Epithelial cell of proximal tubule (primary cell): Measurements from ENCODE around the gene LAMC2. TPM values are rescaled to one million over a fixed set of nuclear protein-coding genes. Genes with fewer than 3 reads are reported as not detected.

Experiments used
- DNase-seq: peaks from one replicate; pipeline ENCODE4 v3.0.0-alpha.2; 2011; ENCODE audit warnings: low read depth
- H3K4me3 ChIP-seq: 2 replicates; pipeline ENCODE4 v1.5.1; 2011; ENCODE audit warnings: low read depth, mild to moderate bottlenecking, low read length
- CTCF ChIP-seq: conservative IDR thresholded peaks from 2 replicates; pipeline ENCODE4 v1.5.1; 2012; ENCODE audit warnings: low read depth, mild to moderate bottlenecking, low read length
- total RNA-seq: library from RNA; depleted of rRNA; stranded (reverse); fragments of >200 nt; gene quantifications from 2 replicates; pipeline ENCODE4 v1.2.3, GENCODE V29; 2015

Gene LAMC2
- total RNA-seq, 1 donor from 2014 or later, result 382 TPM

DNA sequence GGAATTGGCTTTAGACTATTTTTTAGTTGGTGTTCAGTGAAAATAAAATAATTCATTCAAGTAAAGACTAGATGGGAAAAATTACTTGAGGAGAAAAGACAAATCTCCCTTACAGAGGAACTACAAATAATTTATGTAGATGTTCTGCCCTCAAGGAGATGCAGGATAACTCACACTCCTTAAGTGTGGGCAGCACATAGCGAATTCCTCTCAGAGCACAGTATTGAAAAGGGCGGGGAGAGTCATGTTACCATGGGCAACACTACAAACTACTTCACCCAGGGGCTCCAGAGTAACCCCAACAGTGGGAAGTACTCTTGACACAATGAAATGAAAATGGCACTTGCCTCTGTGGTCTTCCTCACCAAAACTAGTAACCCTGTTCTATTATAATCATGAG is 20.6 kb upstream of the LAMC2 start:
- no peak for TF ChIP-seq CTCF
- DNase-seq, result no peak
- H3K4me3 ChIP-seq, result no peak overlapping the region

DNA sequence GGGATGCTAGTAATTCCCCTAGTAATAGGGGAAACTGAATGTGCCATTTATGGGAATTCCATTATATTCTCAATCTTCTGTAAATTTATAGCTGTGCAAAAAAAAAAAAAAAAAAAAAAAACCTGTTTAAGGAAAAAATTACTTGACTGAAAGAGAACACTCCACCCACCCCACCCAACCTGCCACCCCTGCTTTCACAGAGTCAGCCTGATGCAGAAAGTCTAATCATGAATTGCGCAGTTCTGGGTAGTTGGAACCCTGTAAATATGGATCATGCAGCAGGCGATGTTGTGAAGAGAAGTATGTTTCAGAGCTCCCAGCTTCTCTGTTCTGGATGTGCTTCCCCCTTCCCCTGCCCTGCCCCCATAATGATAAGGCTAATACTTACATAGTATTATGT is 19.6 kb upstream of the LAMC2 start:
- TF ChIP-seq CTCF, result no peak
- no peak for DNase-seq
- H3K4me3 ChIP-seq, result no peak overlapping the region

- TF ChIP-seq CTCF, result no peak
- no peak overlapping the region for H3K4me3 ChIP-seq
- no peak for DNase-seq
These were observed 18.4 kb upstream of the LAMC2 start for GRCh38 chr1:183167676-183168075.

DNA sequence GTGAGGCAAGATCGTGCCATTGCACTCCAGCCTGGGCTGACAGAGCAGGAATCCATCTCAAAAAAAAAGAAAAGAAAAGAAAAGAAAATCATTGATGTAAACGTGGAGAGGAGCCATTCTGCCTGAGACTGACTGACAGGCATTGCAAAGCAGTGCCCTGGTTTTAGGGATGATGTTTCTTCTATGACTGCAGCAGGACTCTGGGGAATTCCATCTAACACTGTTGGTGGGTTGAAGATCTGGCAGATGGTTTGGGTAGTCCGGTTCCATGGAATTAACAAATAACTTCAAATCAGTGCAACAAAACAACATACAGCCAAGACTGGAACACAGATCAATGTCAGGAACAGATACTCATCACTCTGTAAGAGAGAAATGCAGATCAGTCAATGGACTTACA is 17.8 kb upstream of the LAMC2 start:
- no peak for DNase-seq
- H3K4me3 ChIP-seq, result no peak overlapping the region
- TF ChIP-seq CTCF, result no peak

DNA sequence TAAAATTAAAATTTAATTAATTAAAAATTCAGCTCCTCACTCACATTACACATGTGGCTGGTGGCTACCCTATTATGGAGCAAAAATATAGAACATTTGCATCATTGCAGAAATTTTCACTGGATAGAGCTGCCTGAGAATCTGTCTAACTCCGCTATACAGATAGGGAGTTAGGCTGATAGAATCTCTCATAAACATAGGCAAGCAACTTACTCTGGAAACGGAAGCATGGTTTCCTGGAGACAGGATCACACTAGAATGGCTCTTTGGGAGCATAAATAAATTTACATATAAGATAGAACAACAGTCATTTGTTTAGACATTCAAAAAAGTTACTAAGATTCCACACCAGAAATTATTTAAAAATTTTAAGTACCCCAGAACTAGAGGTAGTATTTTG is 12.2 kb upstream of the LAMC2 start:
- no peak for DNase-seq
- H3K4me3 ChIP-seq, result no peak overlapping the region
- no peak for TF ChIP-seq CTCF

- no peak overlapping the region for H3K4me3 ChIP-seq
- no peak for DNase-seq
- TF ChIP-seq CTCF, result no peak
These were observed 10.4 kb upstream of the LAMC2 start for GRCh38 chr1:183175631-183176030.

DNA sequence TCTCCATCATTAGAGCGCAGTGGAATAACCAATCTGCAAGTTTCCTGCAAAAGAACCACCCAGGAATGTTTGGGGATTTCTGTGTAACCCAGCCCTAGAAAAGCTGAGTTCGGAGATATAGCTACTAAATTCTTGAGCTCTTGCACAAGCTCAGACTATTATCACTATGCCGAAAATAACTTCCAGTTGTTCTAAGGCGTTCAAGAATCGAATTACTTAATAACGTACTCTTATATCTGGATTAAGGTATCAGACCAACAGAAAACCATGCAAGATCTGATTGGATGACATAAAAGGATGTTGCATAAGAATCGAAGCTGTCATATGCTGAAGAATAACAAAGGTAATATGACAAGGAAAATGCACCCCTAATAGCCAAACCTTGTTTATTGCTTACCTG is 7.5 kb upstream of the LAMC2 start:
- no peak for DNase-seq

More for the DNA sequence above, 7.5 kb upstream of the LAMC2 start:
- no peak overlapping the region for H3K4me3 ChIP-seq
- no peak for TF ChIP-seq CTCF
